ENCODE measurements around the gene CCDC18.

- TF ChIP-seq CTCF (IDR thresholded peaks at IDR 0.05) (no peak), POLR2A (IDR thresholded peaks at IDR 0.05) (no peak)
Measured at GRCh38 chr1:93239863-93240262, 59.3 kb downstream of the CCDC18 start.

Data from uterus (tissue), 2 donors.